G401 (cell line): ENCODE results near the gene WHAMM. TPM values are rescaled to one million over a fixed set of nuclear protein-coding genes. Genes with fewer than 3 reads are reported as not detected.
"Not testable (repeated sequence)": the region's sequence is repeated elsewhere in the genome, so short reads cannot be mapped to it uniquely, and the experiment has no call there.

Experiments
- DNase-seq: peaks from one replicate; pipeline ENCODE4 v3.0.0-alpha.2; 2015; ENCODE audit warnings: low spot score
- in situ Hi-C: cut with HindIII; loops from 2 replicates; pipeline ENCODE4 v1.10.0; 2016; ENCODE audit warnings: low sequenced_read_pairs, mixed read lengths
- total RNA-seq: library from RNA; depleted of rRNA; stranded (reverse); fragments of >200 nt; shearing (Covaris generic); gene quantifications from 2 replicates; pipeline ENCODE4 v1.2.3, GENCODE V29; 2014

Gene WHAMM
- total RNA-seq, 1 experiment from 2014 or later = 8.2 TPM

DNA sequence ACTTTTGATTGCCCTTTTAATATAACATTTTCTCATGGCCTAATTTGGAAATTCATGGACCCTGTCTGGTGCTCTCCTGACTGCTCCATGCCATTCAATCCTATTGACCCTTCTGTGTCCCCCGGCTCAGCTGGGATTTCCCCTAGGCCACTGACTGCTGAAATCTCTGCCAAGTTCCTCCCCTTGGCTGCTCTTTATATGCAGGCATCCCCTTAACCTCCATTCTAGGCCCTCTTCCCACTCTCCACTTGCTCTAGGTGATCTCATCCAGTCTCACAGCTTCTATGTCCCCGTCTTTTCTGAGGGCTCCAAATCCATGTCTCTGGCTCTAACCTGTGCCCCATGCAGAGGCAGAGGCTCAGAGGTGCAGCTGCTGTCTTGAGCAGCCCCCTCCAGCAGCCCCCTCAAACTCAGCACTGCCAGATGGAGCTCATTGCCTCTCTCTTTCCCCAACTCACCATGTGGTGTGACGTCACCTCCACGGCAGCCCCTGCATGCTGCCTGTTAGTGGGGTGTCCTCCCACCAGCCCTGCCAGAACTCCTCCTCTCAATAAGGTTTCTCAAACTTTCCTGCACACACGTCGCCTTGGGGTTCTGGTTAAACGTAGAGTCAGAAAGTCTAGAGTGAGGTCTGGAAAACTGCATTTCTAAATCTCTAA lies 10.1 kb upstream of the WHAMM start:
- DNase-seq = no peak
- in situ Hi-C loops = no loop called here

- no peak for DNase-seq
- in situ Hi-C loops = no loop called here
These were observed 6.9 kb upstream of the WHAMM start for GRCh38 chr15:82802497-82802896.

- in situ Hi-C loops = no loop called here
- DNase-seq = no peak
These were observed 5.4 kb upstream of the WHAMM start for GRCh38 chr15:82803793-82804574.

DNA sequence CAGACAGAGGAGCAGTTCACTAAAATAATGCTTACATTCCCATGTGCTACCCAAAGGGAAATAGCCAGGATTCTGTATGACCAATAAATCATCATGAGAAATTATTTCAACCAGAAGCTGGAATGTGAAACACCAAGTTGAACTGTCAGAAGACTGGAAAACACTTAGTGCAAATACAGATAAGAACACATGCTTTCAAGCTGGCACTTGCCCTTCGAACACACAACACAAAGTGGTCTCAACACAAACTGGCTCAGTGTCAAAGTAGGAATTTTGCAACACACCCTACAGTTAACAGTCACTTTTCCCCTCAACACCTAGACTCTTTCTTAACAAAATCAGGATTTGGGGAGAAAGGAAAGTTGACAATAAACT lies 4.9 kb upstream of the WHAMM start:
- in situ Hi-C loops = no loop called here
- DNase-seq = no peak

DNA sequence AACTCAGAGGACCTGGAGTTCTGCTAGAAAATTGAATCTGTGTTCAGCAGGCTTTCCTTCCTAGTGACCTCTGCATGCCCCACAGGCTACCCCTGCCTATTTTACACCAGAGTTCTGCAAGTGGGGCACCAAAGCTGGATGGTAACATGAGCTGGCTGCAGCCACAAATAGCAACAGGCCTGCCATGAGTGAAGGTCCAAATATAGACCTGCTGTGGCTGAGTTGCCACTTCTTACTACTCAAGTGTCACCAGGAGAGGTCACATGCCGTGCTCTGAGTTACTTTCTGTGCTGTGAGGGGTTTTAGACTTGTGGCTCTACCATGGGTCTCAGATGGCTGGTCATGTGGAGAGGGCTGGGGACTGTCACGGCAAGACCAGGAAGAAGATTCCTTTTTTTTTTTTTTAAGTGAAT lies 3.4 kb upstream of the WHAMM start, which contains the start of gene FSD2:
Gene FSD2 (minus strand): TSS at position 76 of the 413 bp plus-strand sequence. CDS start 18,679 bp downstream, outside the sequence.
- in situ Hi-C loops = no loop called here
- no peak for DNase-seq

DNA sequence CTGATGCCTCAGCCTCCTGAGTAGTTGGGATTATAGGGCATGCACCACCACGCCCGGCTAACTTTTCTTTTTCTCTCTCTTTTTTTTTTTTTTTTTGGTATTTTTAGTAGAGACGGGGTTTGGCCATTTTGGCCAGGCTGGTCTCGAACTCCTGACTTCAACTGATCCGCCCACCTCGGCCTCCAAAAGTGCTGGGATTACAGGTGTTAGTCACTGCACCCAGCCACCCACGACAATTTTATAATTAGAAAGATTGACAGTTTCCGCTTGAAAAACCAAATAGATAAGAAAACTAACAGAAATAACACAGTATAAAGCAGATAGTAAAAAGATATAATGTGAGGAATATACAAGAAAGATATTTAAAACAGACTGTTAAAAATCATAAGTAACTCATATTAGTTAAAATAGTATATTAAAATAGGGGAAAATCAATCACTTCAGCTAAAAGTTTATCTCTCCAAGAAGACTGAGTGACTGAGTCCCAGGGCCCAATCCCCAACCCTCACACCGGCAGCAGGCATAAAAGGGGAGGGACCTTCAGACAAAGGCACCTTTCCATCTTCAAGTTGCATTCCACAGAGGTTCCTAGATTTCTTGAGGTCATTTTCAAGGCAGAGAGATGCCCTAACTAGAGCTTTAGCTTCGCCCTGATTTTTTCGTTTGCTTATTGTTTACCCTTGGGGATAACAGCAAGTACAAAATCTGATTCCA lies 1.4 kb upstream of the WHAMM start:
- in situ Hi-C loops = no loop called here
- no peak for DNase-seq

DNA sequence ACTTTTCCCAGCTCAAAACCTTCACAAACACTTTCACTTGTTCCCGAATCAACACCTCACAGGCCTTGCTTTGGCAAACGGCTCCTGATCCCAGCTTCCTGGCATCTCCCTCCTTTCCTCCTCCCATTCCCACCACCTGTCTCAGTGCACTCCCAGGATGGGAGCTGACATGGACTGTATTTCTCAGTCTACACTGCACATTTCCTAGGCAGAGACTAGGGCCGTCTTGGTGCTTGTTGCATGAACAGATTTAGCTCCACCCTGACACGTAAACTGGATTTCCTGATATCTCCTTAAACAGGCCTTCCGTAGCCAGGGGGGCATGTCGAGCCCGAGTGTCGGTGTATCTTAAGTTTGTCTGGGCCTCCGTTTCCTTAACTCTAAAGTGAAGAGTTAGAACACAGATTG lies 790 bp upstream of the WHAMM start:
- in situ Hi-C loops = no loop called here
- no peak for DNase-seq

DNA sequence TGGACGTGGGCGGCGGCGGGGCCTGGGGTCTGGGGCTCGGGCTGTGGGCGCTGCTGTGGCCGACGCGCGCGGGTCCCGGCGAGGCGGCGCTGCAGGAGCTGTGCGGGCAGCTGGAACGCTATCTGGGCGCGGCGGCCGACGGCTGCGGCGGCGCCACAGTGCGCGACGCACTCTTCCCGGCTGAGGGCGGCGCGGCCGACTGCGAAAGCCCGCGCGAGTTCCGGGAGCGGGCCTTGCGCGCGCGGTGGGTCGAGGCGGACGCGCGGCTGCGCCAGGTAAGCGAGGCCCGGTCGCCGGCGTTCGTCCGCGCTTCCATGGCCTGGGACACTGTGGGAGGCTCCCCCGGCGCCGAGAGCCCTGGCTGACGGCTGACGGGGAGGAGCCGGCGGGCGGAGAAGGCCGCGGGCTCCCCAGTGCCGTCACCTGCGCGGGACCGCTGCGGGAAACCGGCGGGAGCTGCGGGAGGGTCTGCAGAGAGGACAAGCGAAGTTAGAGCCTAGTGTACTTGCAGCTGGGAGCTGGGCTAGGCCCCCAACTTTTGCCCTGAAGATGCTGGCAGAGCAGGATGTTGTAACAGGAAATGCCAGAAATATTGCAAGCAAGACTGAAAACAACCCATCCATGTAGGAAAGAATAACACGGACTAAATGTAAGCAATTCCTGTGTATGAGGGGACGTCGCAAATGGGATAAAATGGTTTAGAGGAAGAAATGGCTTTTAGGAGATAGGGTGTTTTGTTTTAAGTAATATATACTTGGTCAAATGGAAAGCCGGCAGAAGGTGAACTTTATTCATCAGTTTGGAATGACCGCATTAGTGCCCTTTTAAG lies 847 bp downstream of the WHAMM start:
- in situ Hi-C loops = no loop called here
- DNase-seq = peak; percentile 29

- peak; percentile 15 for DNase-seq
- in situ Hi-C loops = no loop called here
These were observed 1.5 kb downstream of the WHAMM start for GRCh38 chr15:82810890-82811426.

DNA sequence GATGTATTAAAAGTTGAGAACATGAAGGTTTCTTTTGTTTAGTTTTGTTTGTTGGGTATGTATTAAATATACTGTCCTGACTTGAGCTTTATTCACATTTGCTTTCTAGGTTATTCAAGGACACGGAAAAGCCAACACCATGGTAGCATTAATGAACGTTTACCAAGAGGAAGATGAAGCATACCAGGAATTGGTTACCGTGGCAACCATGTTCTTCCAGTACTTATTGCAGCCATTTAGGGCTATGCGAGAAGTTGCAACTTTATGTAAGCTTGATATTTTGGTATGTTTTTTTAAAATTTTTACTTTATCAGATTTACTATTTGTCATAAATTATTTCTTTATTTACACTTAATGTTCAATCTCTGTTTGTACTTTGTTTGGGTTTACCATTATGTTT lies 3.6 kb downstream of the WHAMM start:
- in situ Hi-C loops = no loop called here
- no peak for DNase-seq

- in situ Hi-C loops = no loop called here
- no peak for DNase-seq
These were observed 10.7 kb downstream of the WHAMM start for GRCh38 chr15:82820128-82820527.

- in situ Hi-C loops, DNase-seq: not testable (repeated sequence)
These were observed 12.0 kb downstream of the WHAMM start for GRCh38 chr15:82821396-82821795.

DNA sequence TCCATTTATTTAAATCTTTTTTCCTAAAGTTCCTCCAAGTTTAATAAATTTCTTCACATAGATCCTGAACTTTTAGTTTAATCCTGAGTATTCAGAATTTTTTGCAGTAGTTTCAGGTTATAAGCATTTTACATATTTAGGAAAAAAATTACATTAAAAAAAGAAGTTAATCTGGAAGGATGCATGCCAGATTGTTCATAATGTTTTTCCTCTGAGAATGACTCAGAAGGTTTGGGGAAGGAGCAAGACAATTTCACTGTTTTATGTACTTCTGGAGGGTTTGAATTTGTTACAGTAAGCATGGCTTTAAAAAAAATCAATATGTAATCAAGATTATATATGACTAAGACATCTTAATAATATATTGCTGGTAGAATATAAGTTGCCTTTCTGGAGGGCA lies 12.4 kb downstream of the WHAMM start:
- DNase-seq, in situ Hi-C loops: not testable (repeated sequence)

- no peak for DNase-seq
- in situ Hi-C loops = no loop called here
These were observed 13.6 kb downstream of the WHAMM start for GRCh38 chr15:82823049-82823448.

- in situ Hi-C loops = no loop called here
- DNase-seq = no peak
These were observed 18.6 kb downstream of the WHAMM start for GRCh38 chr15:82828075-82828474.

- in situ Hi-C loops = no loop called here
These were observed 19.8 kb downstream of the WHAMM start for GRCh38 chr15:82829234-82829633.

GRCh38 chr15:82830427-82831173 lies 21.2 kb downstream of the WHAMM start:
- DNase-seq = no peak
- in situ Hi-C loops = no loop called here

More at GRCh38 chr15:82829234-82829633, 19.8 kb downstream of the WHAMM start:
- no peak for DNase-seq

DNA sequence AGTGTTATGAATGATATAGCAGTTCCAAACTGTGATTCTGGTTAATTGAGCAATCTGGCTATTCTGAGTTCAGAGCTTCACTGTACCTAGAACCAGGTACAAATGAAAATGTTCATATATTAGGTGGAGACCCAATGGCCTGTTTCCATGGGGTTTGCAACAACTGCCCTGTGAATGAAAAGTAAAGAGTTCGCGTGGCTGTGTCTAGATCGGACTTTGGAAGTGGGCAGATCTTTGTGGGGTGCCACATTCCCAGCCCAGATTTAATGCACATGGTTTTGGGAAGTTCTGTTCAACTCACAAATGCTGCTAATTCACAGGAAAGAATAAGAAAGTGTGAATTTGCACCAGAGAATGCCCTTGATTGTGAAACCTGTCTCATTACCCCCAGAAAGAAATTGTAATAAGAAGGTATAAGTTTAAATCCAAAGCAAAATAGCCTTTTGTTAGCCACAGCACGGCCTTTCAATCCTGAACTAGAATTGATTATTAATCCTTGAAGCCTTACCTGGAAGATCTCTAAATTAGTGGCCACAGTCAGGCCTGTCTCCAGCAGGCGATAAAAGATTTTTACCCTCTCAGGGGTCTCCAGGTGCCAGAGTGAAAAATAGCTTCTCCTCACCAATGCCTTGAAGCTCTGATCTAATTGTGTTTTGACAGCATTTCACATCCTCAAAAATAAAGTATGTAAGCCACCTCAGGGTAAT lies 22.6 kb downstream of the WHAMM start:
- no peak for DNase-seq
- in situ Hi-C loops = no loop called here
